K562 (cell line): ENCODE measurements around the gene TRPV5.

Experiments used
- EP300 ChIP-seq: IDR thresholded peaks from 2 replicates; pipeline ENCODE4 v1.6.1; 2012; ENCODE audit warnings: low read length, improper control_type of control experiment
- ESRRA ChIP-seq: fragments of 450-650 bp; IDR thresholded peaks from 2 replicates; pipeline ENCODE4 v1.6.1; 2014; ENCODE audit warnings: low read depth, mild to moderate bottlenecking, moderate library complexity, borderline replicate concordance
- HDGF ChIP-seq: fragments of 450-650 bp; IDR thresholded peaks from 2 replicates; pipeline ENCODE4 v1.6.1; 2016
- KAT7 ChIP-seq: sonication (generic); formaldehyde crosslinking; IDR thresholded peaks from 2 replicates; pipeline ENCODE4 v1.8.0; 2022; ENCODE audit warnings: missing genetic modification reagents, mild to moderate bottlenecking, borderline replicate concordance
- LARP7 ChIP-seq: fragments of 450-650 bp; IDR thresholded peaks from 2 replicates; pipeline ENCODE4 v1.6.1; 2016
- NELFE ChIP-seq: IDR thresholded peaks from 2 replicates; pipeline ENCODE4 v1.6.1; 2011; ENCODE audit warnings: mild to moderate bottlenecking; ENCODE audit not compliant: insufficient read depth, insufficient read length
- PHF21A ChIP-seq: fragments of 450-650 bp; IDR thresholded peaks from 2 replicates; pipeline ENCODE4 v1.6.1; 2017; ENCODE audit warnings: low read depth, borderline replicate concordance
- POLR2A ChIP-seq: fragments of 450-650 bp; conservative IDR thresholded peaks from 2 replicates; pipeline ENCODE4 v1.6.1; 2016
- RBFOX2 ChIP-seq: fragments of 200-400 bp; formaldehyde crosslinking; IDR thresholded peaks from 2 replicates; pipeline ENCODE4 v1.6.1; 2017; ENCODE audit warnings: low read depth, mild to moderate bottlenecking, low read length, moderate library complexity
- ZNF12 ChIP-seq: sonication (generic); formaldehyde crosslinking; IDR thresholded peaks from 2 replicates; pipeline ENCODE4 v1.4.0; 2020; ENCODE audit warnings: mild to moderate bottlenecking, missing genetic modification reagents
- TF ChIP-seq, protein P1 (sequence below): fragments of 250-450 bp; sonication (Bioruptor Pico); IDR thresholded peaks from 2 replicates; pipeline ENCODE4 v1.8.0; 2022; ENCODE audit warnings: moderate library complexity, mild to moderate bottlenecking, inconsistent platforms
- TF ChIP-seq, protein P2 (sequence below): fragments of 200-800 bp; sonication (Bioruptor generic); IDR thresholded peaks from 2 replicates; pipeline ENCODE4 v1.6.1; 2016; ENCODE audit warnings: missing genetic modification characterization, missing compliant biosample characterization

DNA sequence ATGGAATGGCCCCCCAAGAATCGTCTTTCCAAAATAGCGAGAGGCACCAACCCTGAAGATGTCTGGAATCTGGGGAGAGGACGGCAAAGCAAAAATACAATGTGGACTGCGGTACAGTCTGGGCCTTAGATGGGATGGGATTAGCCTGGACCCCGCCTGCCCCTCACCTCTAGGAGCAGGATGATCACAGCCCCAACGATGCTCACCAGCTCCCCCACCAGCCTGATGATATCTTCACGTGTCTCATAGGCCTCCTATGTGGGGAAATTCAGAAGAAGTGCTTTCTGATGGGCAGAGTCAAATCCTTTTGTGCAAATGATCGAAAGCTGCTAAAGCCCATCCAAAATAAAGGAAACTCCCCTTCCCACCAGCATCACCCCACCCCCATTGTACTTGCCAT is 18.2 kb downstream of the TRPV5 start:
- TF ChIP-seq EP300 (no peak), LARP7 (no peak), RBFOX2 (no peak), ESRRA (no peak), PHF21A (no peak), HDGF (no peak), KAT7 (CRISPR knock-in tag) (no peak), ZNF12 (CRISPR knock-in tag) (no peak), POLR2A (no peak), NELFE (no peak)
- TF ChIP-seq, protein P1, sequence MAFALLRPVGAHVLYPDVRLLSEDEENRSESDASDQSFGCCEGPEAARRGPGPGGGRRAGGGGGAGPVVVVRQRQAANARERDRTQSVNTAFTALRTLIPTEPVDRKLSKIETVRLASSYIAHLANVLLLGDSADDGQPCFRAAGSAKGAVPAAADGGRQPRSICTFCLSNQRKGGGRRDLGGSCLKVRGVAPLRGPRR (CRISPR knock-in tag): no peak
- TF ChIP-seq, protein P2, sequence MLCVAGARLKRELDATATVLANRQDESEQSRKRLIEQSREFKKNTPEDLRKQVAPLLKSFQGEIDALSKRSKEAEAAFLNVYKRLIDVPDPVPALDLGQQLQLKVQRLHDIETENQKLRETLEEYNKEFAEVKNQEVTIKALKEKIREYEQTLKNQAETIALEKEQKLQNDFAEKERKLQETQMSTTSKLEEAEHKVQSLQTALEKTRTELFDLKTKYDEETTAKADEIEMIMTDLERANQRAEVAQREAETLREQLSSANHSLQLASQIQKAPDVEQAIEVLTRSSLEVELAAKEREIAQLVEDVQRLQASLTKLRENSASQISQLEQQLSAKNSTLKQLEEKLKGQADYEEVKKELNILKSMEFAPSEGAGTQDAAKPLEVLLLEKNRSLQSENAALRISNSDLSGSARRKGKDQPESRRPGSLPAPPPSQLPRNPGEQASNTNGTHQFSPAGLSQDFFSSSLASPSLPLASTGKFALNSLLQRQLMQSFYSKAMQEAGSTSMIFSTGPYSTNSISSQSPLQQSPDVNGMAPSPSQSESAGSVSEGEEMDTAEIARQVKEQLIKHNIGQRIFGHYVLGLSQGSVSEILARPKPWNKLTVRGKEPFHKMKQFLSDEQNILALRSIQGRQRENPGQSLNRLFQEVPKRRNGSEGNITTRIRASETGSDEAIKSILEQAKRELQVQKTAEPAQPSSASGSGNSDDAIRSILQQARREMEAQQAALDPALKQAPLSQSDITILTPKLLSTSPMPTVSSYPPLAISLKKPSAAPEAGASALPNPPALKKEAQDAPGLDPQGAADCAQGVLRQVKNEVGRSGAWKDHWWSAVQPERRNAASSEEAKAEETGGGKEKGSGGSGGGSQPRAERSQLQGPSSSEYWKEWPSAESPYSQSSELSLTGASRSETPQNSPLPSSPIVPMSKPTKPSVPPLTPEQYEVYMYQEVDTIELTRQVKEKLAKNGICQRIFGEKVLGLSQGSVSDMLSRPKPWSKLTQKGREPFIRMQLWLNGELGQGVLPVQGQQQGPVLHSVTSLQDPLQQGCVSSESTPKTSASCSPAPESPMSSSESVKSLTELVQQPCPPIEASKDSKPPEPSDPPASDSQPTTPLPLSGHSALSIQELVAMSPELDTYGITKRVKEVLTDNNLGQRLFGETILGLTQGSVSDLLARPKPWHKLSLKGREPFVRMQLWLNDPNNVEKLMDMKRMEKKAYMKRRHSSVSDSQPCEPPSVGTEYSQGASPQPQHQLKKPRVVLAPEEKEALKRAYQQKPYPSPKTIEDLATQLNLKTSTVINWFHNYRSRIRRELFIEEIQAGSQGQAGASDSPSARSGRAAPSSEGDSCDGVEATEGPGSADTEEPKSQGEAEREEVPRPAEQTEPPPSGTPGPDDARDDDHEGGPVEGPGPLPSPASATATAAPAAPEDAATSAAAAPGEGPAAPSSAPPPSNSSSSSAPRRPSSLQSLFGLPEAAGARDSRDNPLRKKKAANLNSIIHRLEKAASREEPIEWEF: no peak
